ENCODE measurements around the gene AQP9.

- TF ChIP-seq CTCF (IDR thresholded peaks at IDR 0.05) (no peak), POLR2A (IDR thresholded peaks at IDR 0.05) (no peak)
Observed at GRCh38 chr15:58179206-58179605, 41.0 kb downstream of the AQP9 start.
